Right lung (tissue), 10 donors: ENCODE data around the gene PROZ. TPM values are rescaled to one million over a fixed set of nuclear protein-coding genes. Genes with fewer than 3 reads are reported as not detected.
"Not testable (repeated sequence)": the region's sequence is repeated elsewhere in the genome, so short reads cannot be mapped to it uniquely, and the experiment has no call there.

Experiments
- DNase-seq, 2 donors: peaks; one replicate each; pipeline ENCODE4 v3.0.0-alpha.2; 2013
- long read RNA-seq, 8 donors: transcript quantifications; one replicate each; lab custom pipeline, GENCODE V29; 2026
- polyA plus RNA-seq, 5 donors: library from polyadenylated mRNA; unstranded; fragments of 120-200 nt; gene quantifications; one replicate each; pipeline versions ENCODE4 v1.2.1 to v1.2.3, GENCODE V29; 2013; ENCODE audit warnings: inconsistent platforms in 1 of 5, low replicate concordance in 1 of 5; ENCODE audit not compliant: insufficient read length in 5 of 5, insufficient read depth in 1 of 5

PROZ gene
- polyA plus RNA-seq = under 1 TPM; 0.13 to 0.67 (median 0.42) TPM
- long read RNA-seq, donor 1 = 0 reads
- long read RNA-seq, donor 2 = 0 reads
- long read RNA-seq, donor 3 = 0 reads
- long read RNA-seq, donor 4 = 0 reads
- long read RNA-seq, donor 5, partial matches to known transcripts = 46 of 46 reads
- long read RNA-seq, donor 5, other reads (novel, unspliced or antisense) = 0 of 46 reads
- long read RNA-seq, donor 6 = 0 reads
- long read RNA-seq, donor 7 = 0 reads
- long read RNA-seq, donor 8 = 0 reads

GRCh38 chr13:113157929-113158747 lies at the start of gene PROZ:
PROZ (plus strand) TSS chr13:113158648; CDS start chr13:113158661, 13 bp downstream.
- DNase-seq = no peak

GRCh38 chr13:113109151-113110047 lies 49.0 kb upstream of the PROZ start:
- no peak for DNase-seq

- no peak for DNase-seq
Measured at GRCh38 chr13:113110048-113110851, 48.2 kb upstream of the PROZ start.

- DNase-seq = no peak
Measured at GRCh38 chr13:113110852-113111315, 47.6 kb upstream of the PROZ start.

GRCh38 chr13:113111821-113112220 lies 46.6 kb upstream of the PROZ start:
- DNase-seq = not testable (repeated sequence)

GRCh38 chr13:113112475-113112874 lies 46.0 kb upstream of the PROZ start:
- DNase-seq = not testable (repeated sequence)

- DNase-seq = no peak
Measured at GRCh38 chr13:113112893-113113845, 45.3 kb upstream of the PROZ start.

GRCh38 chr13:113113846-113114271 lies 44.6 kb upstream of the PROZ start:
- DNase-seq = no peak

- DNase-seq = no peak
Measured at GRCh38 chr13:113114511-113115362, 43.7 kb upstream of the PROZ start.

- no peak for DNase-seq
Measured at GRCh38 chr13:113115363-113116205, 42.9 kb upstream of the PROZ start.

GRCh38 chr13:113116206-113116800 lies 42.1 kb upstream of the PROZ start:
- no peak for DNase-seq

- DNase-seq = no peak
Measured at GRCh38 chr13:113116871-113117271, 41.6 kb upstream of the PROZ start.

- DNase-seq = no peak
Measured at GRCh38 chr13:113117335-113117872, 41.0 kb upstream of the PROZ start.

GRCh38 chr13:113117911-113118260 lies 40.6 kb upstream of the PROZ start:
- DNase-seq = no peak

GRCh38 chr13:113118261-113119021 lies 40.0 kb upstream of the PROZ start:
- DNase-seq = no peak

GRCh38 chr13:113119166-113119821 lies 39.2 kb upstream of the PROZ start:
- no peak for DNase-seq
